ENCODE results near the gene RNF149.

RNF149 gene

DNA sequence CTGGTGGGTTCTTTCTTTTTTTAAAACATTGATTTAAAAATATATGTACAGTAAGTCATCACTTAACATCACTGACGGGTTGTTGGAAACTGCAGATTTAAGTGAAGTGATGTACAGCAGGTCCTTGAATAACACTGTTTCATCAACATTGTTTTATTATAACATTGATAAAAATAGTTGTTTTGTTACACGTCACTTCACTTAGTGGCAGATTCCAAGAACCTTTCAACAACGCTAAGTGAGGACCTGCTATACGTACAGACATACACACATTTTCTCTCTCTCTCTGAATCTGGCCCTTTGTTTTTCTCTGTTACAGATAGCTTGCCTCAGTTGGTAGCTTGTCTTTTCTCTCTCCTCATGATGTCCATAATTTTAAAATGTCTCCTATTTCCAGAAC is 46.4 kb downstream of the RNF149 start:
- Mint-ChIP-seq H3K27ac (no peak overlapping the region), H3K9me3 (no peaks in the 10 kb centered on the region)

GRCh38 chr2:101258804-101259203 is 49.7 kb downstream of the RNF149 start:
- Mint-ChIP-seq H3K4me1 (peaks cover 16% of the 10 kb centered on the region), H3K36me3 (ENCODE audit: low read depth) (peaks cover 57% of the 10 kb centered on the region), H3K27me3 (ENCODE audit: low read depth) (no peaks in the 10 kb centered on the region), H3K4me3 (no peak overlapping the region), H3K27ac (no peak overlapping the region), H3K9me3 (no peaks in the 10 kb centered on the region)
- no peak for TF ChIP-seq CTCF (IDR thresholded peaks at IDR 0.05; ENCODE audit: unreplicated experiment in 3 of 3)

More for the DNA sequence above, 46.4 kb downstream of the RNF149 start:
- Mint-ChIP-seq H3K4me3 (no peak overlapping the region), H3K4me1 (peaks cover 24% of the 10 kb centered on the region), H3K27me3 (ENCODE audit: low read depth) (no peaks in the 10 kb centered on the region), H3K36me3 (ENCODE audit: low read depth) (peaks cover 66% of the 10 kb centered on the region)
- TF ChIP-seq CTCF (IDR thresholded peaks at IDR 0.05; ENCODE audit: unreplicated experiment in 3 of 3), result no peak

DNA sequence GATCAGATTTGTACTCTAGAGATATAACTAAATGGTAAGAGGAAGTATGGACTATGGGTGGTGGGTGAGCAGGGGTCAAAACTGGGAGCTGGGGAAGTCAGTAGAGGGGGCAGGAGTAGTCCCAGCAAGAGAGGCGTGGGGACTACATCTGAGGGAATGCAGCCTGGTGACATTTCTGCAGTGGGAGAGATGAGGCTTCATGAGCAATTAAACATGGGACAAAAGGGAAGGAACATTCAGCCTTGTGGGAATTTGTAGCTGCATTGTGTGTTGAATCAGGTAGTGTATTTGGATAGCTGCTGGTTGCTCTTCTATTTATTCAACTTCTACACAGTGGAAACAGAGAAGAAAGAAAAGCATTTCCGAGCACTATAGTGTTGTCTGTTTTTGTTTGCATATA is 52.2 kb downstream of the RNF149 start:
- H3K4me1 Mint-ChIP-seq, result peaks cover 28% of the 10 kb centered on the region

DNA sequence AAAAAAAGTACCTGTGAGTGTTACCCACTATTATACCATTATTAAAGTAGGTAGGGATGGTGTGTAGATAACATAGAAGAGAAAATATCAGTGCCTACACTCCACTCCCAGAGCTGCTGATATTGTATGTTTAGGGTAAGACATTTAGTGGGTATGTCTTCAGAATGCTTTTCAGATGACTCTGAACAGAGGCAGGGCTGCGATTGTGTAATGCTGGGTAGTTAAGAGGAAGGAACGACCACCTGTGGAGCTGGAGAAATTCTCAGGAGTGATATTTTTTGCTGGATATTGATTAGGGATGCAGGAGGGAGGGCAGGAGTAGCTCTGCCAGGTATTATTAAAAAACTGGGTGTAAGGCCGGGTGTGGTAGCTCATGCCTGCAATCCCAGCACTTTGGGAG is 53.0 kb downstream of the RNF149 start:
- peaks cover 4% of the 10 kb centered on the region for H3K27me3 Mint-ChIP-seq (ENCODE audit: low read depth)
- peak overlapping the region in 2 of 3 experiments; percentile 33 to 69 for H3K4me3 Mint-ChIP-seq
- H3K9me3 Mint-ChIP-seq, result no peaks in the 10 kb centered on the region
- H3K36me3 Mint-ChIP-seq (ENCODE audit: low read depth), result peaks cover 38% of the 10 kb centered on the region
- no peak for TF ChIP-seq CTCF (IDR thresholded peaks at IDR 0.05; ENCODE audit: unreplicated experiment in 3 of 3)
- no peak overlapping the region for H3K27ac Mint-ChIP-seq
- peaks cover 34% of the 10 kb centered on the region for H3K4me1 Mint-ChIP-seq

More for the DNA sequence above, 52.2 kb downstream of the RNF149 start:
- H3K27me3 Mint-ChIP-seq (ENCODE audit: low read depth), result peaks cover 1% of the 10 kb centered on the region
- no peak for TF ChIP-seq CTCF (IDR thresholded peaks at IDR 0.05; ENCODE audit: unreplicated experiment in 3 of 3)
- peak overlapping the region in 2 of 3 experiments; percentile 35 to 69 for H3K4me3 Mint-ChIP-seq
- peak overlapping the region in 1 of 3 experiments; percentile 12 for H3K27ac Mint-ChIP-seq
- H3K36me3 Mint-ChIP-seq (ENCODE audit: low read depth), result peaks cover 43% of the 10 kb centered on the region
- no peaks in the 10 kb centered on the region for H3K9me3 Mint-ChIP-seq

- H3K27ac Mint-ChIP-seq, result peak overlapping the region; percentile 56 to 92 (median 91)
Measured at GRCh38 chr2:101253703-101254450, 54.6 kb downstream of the RNF149 start.

More at GRCh38 chr2:101253703-101254450, 54.6 kb downstream of the RNF149 start:
- H3K9me3 Mint-ChIP-seq, result no peaks in the 10 kb centered on the region
- TF ChIP-seq CTCF (IDR thresholded peaks at IDR 0.05; ENCODE audit: unreplicated experiment in 3 of 3), result no peak
- H3K4me3 Mint-ChIP-seq, result peak overlapping the region; percentile 92 to 99 (median 95)
- peaks cover 4% of the 10 kb centered on the region for H3K27me3 Mint-ChIP-seq (ENCODE audit: low read depth)
- peaks cover 34% of the 10 kb centered on the region for H3K4me1 Mint-ChIP-seq
- H3K36me3 Mint-ChIP-seq (ENCODE audit: low read depth), result peaks cover 33% of the 10 kb centered on the region

All from nephron (organoid).